H9 (cell line): ENCODE results near the gene TLN1. TPM values are rescaled to one million over a fixed set of nuclear protein-coding genes. Genes with fewer than 3 reads are reported as not detected.

ENCODE experiments used
- DNase-seq: peaks from one replicate; pipeline ENCODE4 v3.0.0-alpha.2; 2017
- H2AFZ ChIP-seq: one replicate; pipeline ENCODE4 v1.6.1; 2013; ENCODE audit warnings: mild to moderate bottlenecking, low read length, control low read depth, moderate library complexity
- H2AK5ac ChIP-seq: 2 replicates; pipeline ENCODE4 v1.6.1; 2013; ENCODE audit warnings: low read length, control low read depth, mixed read lengths; ENCODE audit not compliant: insufficient read length
- H2BK120ac ChIP-seq: one replicate; pipeline ENCODE4 v1.6.1; 2013; ENCODE audit warnings: low read depth, mild to moderate bottlenecking, low read length, control low read depth, inconsistent platforms; ENCODE audit not compliant: poor library complexity, severe bottlenecking
- H2BK12ac ChIP-seq: 2 replicates; pipeline ENCODE4 v1.6.1; 2013; ENCODE audit warnings: low read length, control low read depth, mixed read lengths, low read depth; ENCODE audit not compliant: insufficient read length
- H2BK15ac ChIP-seq: 2 replicates; pipeline ENCODE4 v1.6.1; 2013; ENCODE audit warnings: low read depth, low read length, control low read depth
- H2BK20ac ChIP-seq: one replicate; pipeline ENCODE4 v1.6.1; 2013; ENCODE audit warnings: low read depth, mild to moderate bottlenecking, low read length, control low read depth, inconsistent platforms; ENCODE audit not compliant: poor library complexity, severe bottlenecking
- H2BK5ac ChIP-seq: 2 replicates; pipeline ENCODE4 v1.6.1; 2013; ENCODE audit warnings: low read length, control low read depth, mixed read lengths; ENCODE audit not compliant: insufficient read length
- H3K14ac ChIP-seq: 2 replicates; pipeline ENCODE4 v1.6.1; 2013; ENCODE audit warnings: low read length, control low read depth; ENCODE audit not compliant: insufficient read depth
- H3K18ac ChIP-seq: 2 replicates; pipeline ENCODE4 v1.6.1; 2013; ENCODE audit warnings: low read depth, mild to moderate bottlenecking, mixed read lengths, low read length, control low read depth; ENCODE audit not compliant: insufficient read length
- H3K23ac ChIP-seq: 2 replicates; pipeline ENCODE4 v1.6.1; 2013; ENCODE audit warnings: low read length, control low read depth, mixed read lengths, low read depth; ENCODE audit not compliant: insufficient read length
- H3K23me2 ChIP-seq: 2 replicates; pipeline ENCODE4 v1.6.1; 2013; ENCODE audit warnings: low read depth, mild to moderate bottlenecking, mixed read lengths, low read length, control low read depth; ENCODE audit not compliant: insufficient read length, poor library complexity, severe bottlenecking
- H3K27ac ChIP-seq: 2 replicates; pipeline ENCODE4 v1.5.1; 2013; ENCODE audit warnings: low read length, control low read depth, mixed read lengths, low read depth; ENCODE audit not compliant: insufficient read length
- H3K27me3 ChIP-seq: 2 replicates; pipeline ENCODE4 v1.6.1; 2013; ENCODE audit warnings: low read length, control low read depth, inconsistent platforms; ENCODE audit not compliant: insufficient read depth
- H3K4ac ChIP-seq: 2 replicates; pipeline ENCODE4 v1.6.1; 2013; ENCODE audit warnings: low read depth, mild to moderate bottlenecking, control low read depth, inconsistent platforms, low read length, moderate library complexity
- H3K4me1 ChIP-seq: 2 replicates; pipeline ENCODE4 v1.6.1; 2013; ENCODE audit warnings: low read length, control low read depth, inconsistent platforms; ENCODE audit not compliant: insufficient read depth
- H3K4me2 ChIP-seq: 2 replicates; pipeline ENCODE4 v1.6.1; 2013; ENCODE audit warnings: low read length, control low read depth, mixed read lengths; ENCODE audit not compliant: insufficient read length, insufficient read depth
- H3K56ac ChIP-seq: 2 replicates; pipeline ENCODE4 v1.6.1; 2013; ENCODE audit warnings: low read depth, mild to moderate bottlenecking, mixed read lengths, low read length, control low read depth; ENCODE audit not compliant: insufficient read length
- H3K79me1 ChIP-seq: 2 replicates; pipeline ENCODE4 v1.6.1; 2013; ENCODE audit warnings: low read depth, mild to moderate bottlenecking, moderate library complexity, low read length, control low read depth, inconsistent platforms; ENCODE audit not compliant: insufficient read depth, poor library complexity, severe bottlenecking
- H3K79me2 ChIP-seq: 2 replicates; pipeline ENCODE4 v1.6.1; 2013; ENCODE audit warnings: low read length, control low read depth, inconsistent platforms; ENCODE audit not compliant: insufficient read depth
- H3K9ac ChIP-seq: 2 replicates; pipeline ENCODE4 v1.6.1; 2013; ENCODE audit warnings: low read length, control low read depth, mixed read lengths; ENCODE audit not compliant: insufficient read length; ENCODE audit errors: extremely low read depth
- H3K9me3 ChIP-seq: one replicate; pipeline ENCODE4 v1.6.1; 2013; ENCODE audit warnings: low read depth, low read length, inconsistent platforms; ENCODE audit not compliant: control insufficient read depth
- H3T11ph ChIP-seq: one replicate; pipeline ENCODE4 v1.6.1; 2013; ENCODE audit warnings: mild to moderate bottlenecking, low read length, control low read depth, inconsistent platforms
- H4K20me1 ChIP-seq: one replicate; pipeline ENCODE4 v1.6.1; 2013; ENCODE audit not compliant: control insufficient read depth, insufficient read length, insufficient read depth
- H4K5ac ChIP-seq: 2 replicates; pipeline ENCODE4 v1.6.1; 2013; ENCODE audit warnings: low read depth, mild to moderate bottlenecking, mixed read lengths, low read length, control low read depth; ENCODE audit not compliant: insufficient read length
- H4K8ac ChIP-seq: replicated peaks from 2 replicates; pipeline ENCODE4 v1.6.1; 2013; ENCODE audit warnings: low read length, control low read depth, mixed read lengths, low read depth; ENCODE audit not compliant: insufficient read length
- H4K91ac ChIP-seq: 2 replicates; pipeline ENCODE4 v1.6.1; 2013; ENCODE audit warnings: low read depth, mild to moderate bottlenecking, moderate library complexity, mixed read lengths, low read length, control low read depth; ENCODE audit not compliant: insufficient read length
- H3K27ac Mint-ChIP-seq, 3 experiments: 2 replicates in 2 of 3; 3 replicates in 1 of 3; pipeline ENCODE4 v1.8.0; 2020 to 2021; ENCODE audit warnings: mixed read lengths in 3 of 3, mild to moderate bottlenecking in 1 of 3, moderate library complexity in 1 of 3
- H3K27me3 Mint-ChIP-seq: 2 replicates; pipeline ENCODE4 v1.8.0; 2021; ENCODE audit warnings: low read depth, mild to moderate bottlenecking, moderate library complexity, mixed read lengths
- H3K36me3 Mint-ChIP-seq, 3 experiments: 2 replicates in 2 of 3; 3 replicates in 1 of 3; pipeline ENCODE4 v1.8.0; 2020 to 2021; ENCODE audit warnings: low read depth in 3 of 3, mixed read lengths in 3 of 3; ENCODE audit not compliant: insufficient read depth in 1 of 3
- H3K4me1 Mint-ChIP-seq, 2 experiments: 2 replicates each; pipeline ENCODE4 v1.8.0; 2020; ENCODE audit warnings: mixed read lengths in 2 of 2
- H3K4me3 Mint-ChIP-seq, 2 experiments: 2 replicates in 1 of 2; 3 replicates in 1 of 2; pipeline ENCODE4 v1.8.0; 2020 to 2021; ENCODE audit warnings: mild to moderate bottlenecking in 2 of 2, mixed read lengths in 2 of 2, moderate library complexity in 1 of 2
- H3K9me3 Mint-ChIP-seq, 2 experiments: 2 replicates in 1 of 2; 3 replicates in 1 of 2; pipeline ENCODE4 v1.8.0; 2020; ENCODE audit warnings: mild to moderate bottlenecking in 2 of 2, mixed read lengths in 2 of 2, moderate library complexity in 1 of 2
- CTCF ChIP-seq: fragments of 200-600 bp; sonication (generic); conservative IDR thresholded peaks from 3 replicates; pipeline ENCODE4 v1.8.0; 2021; ENCODE audit warnings: antibody characterized with exemption, mild to moderate bottlenecking
- whole genome bisulfite sequencing: extraction: QIAGEN DNeasy Blood & Tissue Kit; methylation state at CpG from one replicate; pipeline ENCODE4 v1.1.7; 2013; ENCODE audit warnings: missing lambda C conversion rate, low lambda C conversion rate, mixed read lengths; ENCODE audit not compliant: insufficient read length; ENCODE audit errors: extremely low coverage; 5-methylcytosine and 5-hydroxymethylcytosine counted together
- total RNA-seq: library from RNA; stranded (reverse); gene quantifications from 2 replicates; pipeline ENCODE4 v1.2.1, GENCODE V29; 2021

TLN1 gene
- total RNA-seq, 1 experiment from 2014 or later: 102 TPM

- no peak for DNase-seq
- Histone ChIP-seq H4K8ac (no peak overlapping the region), H3K4me2 (no peak overlapping the region), H4K20me1 (no peaks in the 10 kb centered on the region), H2BK5ac (no peak overlapping the region), H2BK12ac (no peak overlapping the region), H3K4me1 (peaks cover 3% of the 10 kb centered on the region; the same call in 1 of the 2 replicates), H2BK120ac (no peak overlapping the region), H3K79me2 (peaks cover 21% of the 10 kb centered on the region), H2BK20ac (no peak overlapping the region), H3K27ac (no peak overlapping the region), H3K27me3 (no peaks in the 10 kb centered on the region), H3K9ac (no peak overlapping the region), H3K14ac (no peak overlapping the region), H3K23me2 (peaks cover 18% of the 10 kb centered on the region), H4K91ac (no peak overlapping the region), H2AFZ (no peak overlapping the region), H3T11ph (no peak overlapping the region), H3K79me1 (peaks cover 14% of the 10 kb centered on the region), H4K5ac (no peak overlapping the region), H3K56ac (no peak overlapping the region), H2AK5ac (no peak overlapping the region), H3K23ac (no peak overlapping the region), H3K18ac (no peak overlapping the region), H2BK15ac (no peak overlapping the region), H3K4ac (no peak overlapping the region), H3K9me3 (no peaks in the 10 kb centered on the region)
- TF ChIP-seq CTCF: no peak
- Mint-ChIP-seq H3K9me3 (no peaks in the 10 kb centered on the region), H3K4me1 (peaks cover 22% of the 10 kb centered on the region in 2 experiments), H3K4me3 (no peak overlapping the region), H3K27me3 (no peaks in the 10 kb centered on the region), H3K27ac (no peak overlapping the region), H3K36me3 (peaks cover 31 to 78% (median 75%) of the 10 kb centered on the region in 3 experiments)
- WGBS: no CpG with 5 or more reads among the region's 8 CpGs
Observed at GRCh38 chr9:35743880-35744518, 12.0 kb upstream of the TLN1 start.
